NCI-H748 (cell line): ENCODE results near the gene KLHL42.
"Not testable (repeated sequence)": the region's sequence is repeated elsewhere in the genome, so short reads cannot be mapped to it uniquely, and the experiment has no call there.

ENCODE experiments used
- DNase-seq: peaks from one replicate; lab custom pipeline; 2025; ENCODE audit not compliant: unreplicated experiment; lab: John Stamatoyannopoulos, UW

Gene KLHL42

DNA sequence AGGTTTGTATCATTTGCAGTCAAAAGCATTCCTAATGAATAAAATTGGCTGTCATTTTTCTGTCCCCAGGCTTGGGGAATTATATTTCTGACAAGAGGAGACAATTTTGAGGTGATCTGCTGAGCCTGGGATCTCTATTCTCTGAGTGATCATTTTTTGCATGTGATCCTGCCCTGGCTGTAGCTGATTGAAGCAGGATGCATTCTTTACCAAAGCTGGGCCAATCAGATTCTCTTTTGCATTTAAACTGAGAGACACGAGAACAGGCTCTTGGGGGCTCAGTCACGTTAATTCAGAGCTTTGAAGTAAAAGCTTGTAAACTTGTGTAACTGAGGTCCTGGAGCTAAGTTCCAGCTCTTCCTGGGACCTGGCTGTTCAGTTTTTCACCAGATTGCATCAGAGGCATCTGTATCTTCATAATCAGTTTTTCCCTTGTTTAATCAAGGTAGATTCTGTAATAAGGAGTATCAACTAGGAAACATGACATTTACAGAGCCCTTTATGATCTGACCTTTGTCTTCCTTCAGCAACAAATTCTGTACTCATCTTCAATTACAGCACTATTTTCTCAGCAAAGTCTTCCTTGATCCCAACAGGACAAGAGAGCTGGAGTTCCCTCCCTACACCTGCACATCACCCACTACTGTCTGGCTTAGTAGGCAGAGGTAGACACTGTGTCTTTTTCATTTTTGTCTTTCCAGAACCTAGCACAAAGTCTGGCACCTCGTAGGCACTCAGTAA lies 35.0 kb downstream of the KLHL42 start:
- DNase-seq, result no peak

DNA sequence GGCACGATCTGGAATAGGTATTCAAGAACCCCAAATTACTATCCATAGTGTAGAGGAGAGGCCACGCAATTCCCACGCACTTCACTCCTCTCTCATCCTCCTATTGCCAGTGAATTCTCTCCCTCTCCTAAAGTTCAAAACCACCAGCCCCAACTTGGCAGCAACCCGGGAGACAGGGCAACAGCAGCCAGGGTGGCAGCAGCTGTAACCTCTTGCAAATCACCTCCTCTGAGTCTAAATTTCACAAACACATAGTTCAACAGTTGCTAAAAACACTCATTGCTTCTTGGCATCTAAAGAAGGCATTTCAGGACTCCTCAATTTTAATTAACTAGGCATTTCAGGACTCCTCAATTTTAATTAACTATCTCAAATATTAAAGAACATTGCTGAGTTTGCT lies 37.7 kb downstream of the KLHL42 start:
- no peak for DNase-seq

DNA sequence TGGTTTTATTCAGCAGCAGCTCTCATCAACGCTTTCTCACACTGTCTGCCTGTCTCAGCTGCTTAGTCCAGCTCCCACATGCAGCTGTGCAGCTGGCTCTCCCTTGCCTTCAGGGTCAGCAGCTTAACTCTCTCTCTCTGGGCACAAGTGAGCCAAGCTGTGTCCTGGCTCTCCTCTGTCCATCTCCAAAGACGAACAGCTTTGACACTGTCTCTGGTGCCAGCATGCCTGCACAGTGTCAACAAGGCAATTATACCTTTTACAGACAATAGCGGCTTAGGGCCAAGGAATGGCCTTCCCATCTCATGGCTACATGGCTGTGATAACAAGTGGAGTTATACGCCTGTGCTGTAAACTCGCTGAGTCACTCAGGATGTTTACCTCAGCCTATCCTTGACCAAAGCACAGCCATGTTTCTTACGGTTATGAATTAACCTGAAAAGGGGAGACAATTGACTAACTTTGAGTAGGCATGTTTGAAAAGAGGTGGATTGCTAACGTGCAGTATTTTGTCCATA lies 38.4 kb downstream of the KLHL42 start:
- peak; percentile 76 for DNase-seq

DNA sequence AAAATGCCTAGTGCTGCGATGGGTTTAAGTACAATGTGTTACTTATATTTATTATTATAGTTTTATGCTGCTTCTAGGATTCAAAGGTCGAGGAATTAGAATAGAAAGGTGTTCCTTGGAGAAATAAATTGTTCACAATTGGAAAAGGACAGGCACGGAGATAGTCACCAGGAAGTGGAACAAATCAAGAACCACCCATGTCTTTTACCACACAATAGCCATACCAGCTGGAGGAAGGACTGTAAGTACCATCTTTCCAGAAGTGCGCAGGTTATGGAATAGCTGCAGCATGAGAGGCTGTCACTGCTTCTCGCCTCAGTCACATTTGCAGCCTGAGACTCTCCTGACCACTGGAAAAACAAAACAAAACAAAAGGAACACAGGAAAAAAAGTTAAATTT lies 40.5 kb downstream of the KLHL42 start:
- no peak for DNase-seq

DNA sequence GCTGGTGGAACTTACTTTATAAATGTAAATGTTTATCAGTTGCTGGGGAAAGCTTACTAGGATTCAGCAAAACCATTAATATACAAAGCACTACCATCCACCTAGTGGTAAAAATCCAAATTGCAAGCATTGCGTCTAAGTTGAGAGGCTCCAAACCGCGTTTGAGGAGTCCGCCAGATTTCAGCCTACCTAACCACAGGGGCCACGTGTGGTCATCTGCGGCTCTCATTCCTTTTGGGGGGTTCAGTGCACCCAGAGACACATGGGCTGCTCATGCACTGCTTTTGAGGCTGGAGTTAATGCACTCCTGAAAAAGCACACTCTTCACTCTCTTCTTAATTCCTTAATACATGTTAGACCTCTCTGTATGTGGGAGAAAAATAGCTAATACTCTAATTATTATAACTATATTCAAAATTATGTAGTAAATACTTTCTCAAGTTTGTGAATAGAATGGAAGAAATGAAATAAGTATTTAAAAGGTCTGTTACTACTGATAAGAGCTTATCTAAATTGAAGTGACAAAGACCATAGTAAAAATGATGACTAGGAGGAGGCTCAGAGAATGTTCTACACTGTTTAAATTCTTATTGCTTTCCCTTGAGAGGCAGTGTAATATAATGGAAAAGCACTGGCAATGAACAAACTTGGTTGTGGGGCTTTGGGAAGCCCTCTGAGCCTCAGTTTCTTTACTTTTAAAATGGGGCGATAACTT lies 41.4 kb downstream of the KLHL42 start:
- DNase-seq, result peak; percentile 67

DNA sequence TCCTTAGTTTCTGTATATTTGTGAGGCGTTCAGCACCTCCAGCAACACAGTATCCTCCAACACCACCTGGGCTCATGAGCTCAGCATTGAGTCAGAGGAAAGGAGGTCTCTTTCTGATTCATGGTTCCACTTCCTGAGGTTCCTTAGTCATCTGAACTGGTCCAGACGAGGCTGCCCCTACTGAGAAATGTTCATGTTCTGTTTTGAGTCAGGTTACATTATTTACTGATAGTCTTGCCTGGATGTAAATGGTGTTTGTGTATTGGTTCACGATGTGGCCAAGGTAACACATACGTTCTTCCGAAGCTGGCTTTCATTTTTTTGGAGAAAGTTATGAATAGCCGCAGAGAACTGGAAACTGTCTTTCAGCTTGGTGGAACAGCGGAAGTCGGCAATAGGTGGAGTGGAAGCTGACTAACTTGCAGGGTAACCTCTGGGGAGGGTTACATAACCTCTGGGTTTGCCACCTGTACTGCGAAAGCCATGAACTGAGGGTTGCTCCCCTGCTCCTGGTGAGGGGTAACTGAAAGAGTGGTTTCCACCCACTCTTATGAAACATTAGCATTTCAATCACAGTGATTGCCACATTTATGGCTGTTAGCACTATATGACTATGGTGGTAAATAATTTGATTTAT lies 42.2 kb downstream of the KLHL42 start:
- DNase-seq, result no peak

DNA sequence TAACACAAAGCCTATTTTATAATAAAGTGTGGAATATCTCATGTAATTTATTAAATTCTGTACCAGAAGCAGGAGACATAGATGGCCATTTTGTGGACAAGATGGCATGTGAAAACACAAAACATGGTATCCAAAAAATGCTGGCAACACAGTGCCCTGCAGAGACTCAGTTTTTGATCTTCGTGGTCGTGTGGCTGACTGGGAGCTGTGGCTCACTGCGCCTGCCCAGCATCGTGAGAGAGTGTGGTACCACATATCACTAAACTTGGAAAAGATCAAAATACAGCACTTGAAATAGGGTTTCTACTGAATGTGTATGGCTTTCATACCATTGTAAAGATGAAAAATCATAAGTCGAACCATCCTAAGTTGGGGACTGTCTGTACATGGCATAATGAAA lies 43.0 kb downstream of the KLHL42 start:
- DNase-seq, result no peak

DNA sequence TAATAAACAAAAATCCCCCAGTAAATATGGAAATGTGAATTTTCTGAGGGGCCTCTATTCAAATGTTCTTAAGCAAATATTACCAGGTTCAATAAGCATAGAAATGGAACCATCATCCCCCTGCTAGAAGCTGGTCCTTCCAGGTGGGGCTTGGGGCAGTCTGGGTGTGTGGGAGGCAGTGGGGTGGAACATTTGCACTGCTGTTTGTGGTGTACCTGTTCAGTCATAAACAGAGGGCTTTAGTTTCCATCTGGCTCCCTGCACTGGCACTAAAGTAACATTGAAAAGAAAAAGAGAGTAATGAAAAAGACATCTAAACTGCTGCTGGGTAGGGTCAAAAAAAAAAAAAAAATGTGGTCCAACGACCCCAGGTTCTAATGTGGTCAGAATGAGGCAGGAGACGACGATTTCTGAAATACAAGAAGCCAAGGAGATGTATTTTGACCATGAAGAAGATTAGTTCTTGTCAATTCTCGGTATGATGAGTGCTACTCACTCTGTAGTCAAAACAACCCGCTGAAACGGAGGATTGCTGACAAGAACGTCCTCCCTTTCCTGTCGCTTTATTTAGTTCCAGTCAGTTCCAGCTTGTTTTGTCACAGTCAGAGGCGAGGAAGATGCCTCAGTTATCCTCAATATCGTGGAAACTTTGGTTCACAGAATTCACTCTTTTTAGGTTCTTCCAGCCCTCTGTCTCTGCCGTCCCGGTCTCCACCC lies 44.3 kb downstream of the KLHL42 start:
- no peak for DNase-seq

DNA sequence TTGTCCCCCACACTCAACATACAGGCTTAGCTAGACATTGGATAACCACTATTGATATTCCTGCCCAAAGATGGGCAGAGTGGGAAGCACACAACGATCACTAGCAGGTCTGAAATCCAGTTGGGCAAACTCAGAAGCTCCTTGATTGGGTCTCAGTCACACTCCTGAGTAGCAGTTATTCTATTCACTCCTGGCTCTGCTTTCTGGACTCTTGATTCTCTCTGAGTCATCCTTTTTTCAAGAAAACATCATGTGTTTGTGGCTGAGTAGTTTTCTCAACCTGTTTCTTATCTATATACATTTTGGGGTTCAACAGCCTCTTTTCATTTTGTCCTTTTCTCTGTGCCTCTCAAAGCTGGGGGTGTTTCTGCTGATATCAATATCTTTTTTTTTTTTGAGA lies 46.0 kb downstream of the KLHL42 start:
- no peak for DNase-seq

DNA sequence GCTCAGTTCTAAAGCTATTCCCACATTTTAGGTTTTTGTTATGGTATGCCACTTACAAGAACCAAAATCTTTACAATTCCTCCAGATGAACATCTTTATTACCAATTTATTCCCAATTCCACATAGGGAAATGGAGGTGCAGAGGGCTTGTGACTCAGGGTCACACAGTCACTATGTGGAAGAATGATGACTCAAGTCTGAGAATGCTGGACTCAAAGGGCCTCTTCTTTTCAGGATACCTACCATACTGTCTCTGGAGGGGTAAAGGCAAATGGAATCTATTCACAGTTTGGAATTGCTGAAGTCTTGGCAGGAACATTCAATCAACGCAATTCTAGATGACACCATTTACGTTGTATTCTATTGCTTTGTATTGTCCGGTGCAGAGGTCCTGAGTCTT lies 48.2 kb downstream of the KLHL42 start:
- DNase-seq, result no peak

DNA sequence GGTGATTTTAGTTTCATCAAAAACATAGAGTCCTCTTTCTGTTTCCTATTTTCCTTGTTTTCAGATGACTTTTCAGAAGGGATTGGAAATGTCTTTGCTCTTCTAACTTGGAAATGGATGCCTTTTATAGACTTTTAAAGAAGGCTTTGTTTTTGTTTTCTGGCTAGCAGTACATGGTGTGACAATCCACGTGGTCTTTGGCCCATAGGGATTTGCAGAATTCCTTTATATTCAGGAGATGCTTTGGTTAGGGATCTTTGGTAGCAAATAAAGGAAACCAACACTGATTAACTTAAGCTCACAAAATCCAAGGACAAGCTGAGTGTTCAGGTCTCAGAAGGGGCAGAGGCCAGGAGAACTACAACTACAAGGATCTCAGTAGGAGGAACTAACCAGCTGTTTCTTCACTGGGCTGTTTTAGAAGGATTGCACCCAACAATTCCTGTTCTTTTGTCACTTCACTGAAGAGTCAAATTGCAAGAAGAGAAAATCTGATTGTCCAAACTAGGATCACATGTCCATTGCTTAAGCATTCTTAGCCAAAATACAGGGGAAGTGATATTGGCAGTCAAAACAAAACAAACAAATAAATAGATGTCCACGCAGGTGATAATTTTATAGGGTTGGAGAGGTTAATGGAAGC lies 58.6 kb downstream of the KLHL42 start:
- no peak for DNase-seq

DNA sequence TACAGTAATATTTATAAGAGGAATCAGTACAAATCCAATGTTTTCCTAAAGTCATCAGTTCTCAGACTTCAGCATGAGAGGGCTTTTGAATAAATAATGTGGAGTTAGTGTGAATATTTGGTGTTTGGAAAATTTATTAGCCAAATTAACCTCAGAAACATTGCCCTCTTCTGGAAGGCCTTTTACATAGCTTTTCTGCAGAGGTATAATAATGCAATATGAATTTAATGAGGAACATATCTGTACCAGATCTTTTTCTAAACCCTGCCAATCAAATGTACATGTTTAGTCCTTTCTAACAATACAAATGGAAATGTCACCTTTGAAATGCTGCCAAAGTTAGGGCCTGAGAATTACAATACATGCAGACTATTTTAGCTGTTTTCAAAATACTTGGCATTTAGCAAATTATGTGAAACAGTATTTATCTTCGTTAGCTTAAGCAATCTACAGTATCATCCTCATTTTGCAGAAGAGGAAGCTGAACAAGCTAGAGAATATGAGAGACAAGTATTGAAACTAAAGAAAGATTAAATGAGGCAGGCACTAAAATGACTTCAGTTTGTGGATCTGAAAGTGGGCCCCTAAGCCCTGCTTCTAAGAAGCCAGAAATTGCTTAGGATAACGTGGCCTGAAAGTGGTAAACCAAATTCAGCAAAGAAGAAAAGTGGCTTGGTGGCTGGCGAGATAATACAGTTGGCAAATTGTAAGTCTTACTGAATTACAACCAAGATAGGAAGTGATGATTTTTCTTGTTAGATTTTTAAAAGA lies 60.4 kb downstream of the KLHL42 start:
- no peak for DNase-seq

DNA sequence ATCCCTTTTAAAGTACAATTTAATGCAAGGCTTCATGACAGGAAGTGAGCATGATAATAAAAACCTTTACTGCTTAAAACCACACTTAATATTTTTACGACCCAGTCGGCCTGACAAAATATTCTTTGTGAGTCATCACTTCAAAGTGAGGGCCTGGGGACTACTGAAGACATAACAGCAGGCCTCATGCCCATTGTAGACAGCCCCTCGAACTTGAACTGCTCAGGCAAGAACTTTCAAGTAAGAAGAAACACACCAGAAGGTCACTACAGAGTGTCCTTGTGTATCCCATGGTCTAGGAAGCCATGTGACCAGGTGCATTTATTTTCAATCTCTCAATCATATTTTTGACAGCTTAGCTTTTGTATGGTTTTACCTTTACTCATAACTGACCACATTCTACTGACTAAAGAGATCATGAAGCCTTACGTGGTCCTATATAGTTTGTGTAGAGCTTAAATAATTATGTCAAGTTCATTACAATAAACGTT lies 61.4 kb downstream of the KLHL42 start:
- DNase-seq, result no peak

DNA sequence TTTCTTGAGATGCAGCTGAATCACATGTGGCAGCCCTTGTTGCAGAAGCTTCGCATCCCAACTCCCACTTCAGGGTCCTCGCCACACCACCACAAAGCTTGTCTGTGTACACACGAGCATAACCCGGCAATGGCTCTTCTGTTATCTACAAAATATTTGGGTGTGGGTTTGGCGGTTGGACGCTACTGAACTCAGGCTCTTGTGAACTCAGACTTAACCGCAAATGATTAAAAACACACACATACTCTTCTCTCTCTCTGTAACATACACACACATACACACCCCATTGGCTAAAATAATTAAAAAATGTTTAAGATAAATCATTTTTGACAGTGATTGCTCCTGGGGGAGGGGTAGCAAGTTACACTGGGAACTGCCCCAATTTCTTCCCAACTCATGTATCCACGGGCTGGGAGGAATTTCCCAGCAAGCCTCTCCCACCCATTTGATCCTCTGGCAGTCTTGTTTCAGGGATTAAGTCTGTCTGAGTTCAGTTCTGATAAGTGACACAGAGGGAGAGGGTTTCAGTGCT lies 63.7 kb downstream of the KLHL42 start:
- no peak for DNase-seq

DNA sequence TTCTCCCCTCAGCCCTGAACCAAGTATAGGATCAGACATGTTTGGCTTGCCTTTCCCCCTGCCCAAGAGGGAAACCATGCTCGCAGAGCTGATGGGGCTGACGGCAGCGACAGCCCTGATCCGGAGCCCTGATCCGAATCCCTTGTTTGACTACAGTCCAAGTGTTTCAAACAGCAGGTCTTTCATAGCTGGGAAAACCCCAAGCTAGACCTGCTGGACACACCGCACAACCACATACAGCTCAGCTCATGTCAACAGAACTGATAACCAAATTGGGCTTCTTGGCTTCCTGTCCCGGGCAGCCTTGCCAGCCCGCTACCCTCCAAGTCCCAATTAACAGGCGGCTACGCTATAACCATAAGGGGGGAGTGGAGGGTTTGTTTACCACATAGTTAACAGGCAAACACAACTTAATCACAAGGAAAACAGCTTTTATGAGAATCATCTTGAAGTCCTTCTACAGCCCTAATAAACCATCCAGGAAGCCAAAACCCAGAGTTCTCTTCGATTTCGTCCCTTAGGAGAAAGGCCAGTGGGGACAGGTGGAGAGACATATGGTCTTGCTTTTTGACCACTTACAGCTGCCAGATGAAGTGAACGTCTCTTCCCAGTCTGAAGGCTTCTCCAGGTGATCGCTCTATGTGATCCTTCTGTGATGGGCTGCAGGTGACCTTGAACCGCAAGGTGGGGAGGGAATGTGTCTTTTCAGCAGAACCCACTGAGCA lies 64.5 kb downstream of the KLHL42 start:
- DNase-seq, result no peak

DNA sequence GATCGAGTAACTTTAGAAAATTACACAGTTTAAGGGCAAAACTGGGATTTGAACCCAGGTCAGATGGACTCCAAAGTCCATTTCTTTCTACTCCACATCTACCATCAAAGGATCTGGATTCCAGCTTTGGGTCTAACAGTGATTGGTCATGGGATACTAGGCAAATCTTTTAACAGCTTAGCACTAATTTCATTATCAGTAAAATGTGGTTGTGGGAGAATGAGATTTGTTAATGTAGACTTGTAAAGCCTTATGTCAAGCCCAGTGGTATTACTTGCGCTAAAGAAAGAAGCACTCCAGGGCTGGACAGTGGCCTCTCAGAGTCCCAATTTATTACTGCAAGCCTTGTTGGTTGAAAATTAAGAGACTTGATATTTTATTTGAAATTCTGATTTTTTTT lies 65.2 kb downstream of the KLHL42 start:
- DNase-seq, result no peak

DNA sequence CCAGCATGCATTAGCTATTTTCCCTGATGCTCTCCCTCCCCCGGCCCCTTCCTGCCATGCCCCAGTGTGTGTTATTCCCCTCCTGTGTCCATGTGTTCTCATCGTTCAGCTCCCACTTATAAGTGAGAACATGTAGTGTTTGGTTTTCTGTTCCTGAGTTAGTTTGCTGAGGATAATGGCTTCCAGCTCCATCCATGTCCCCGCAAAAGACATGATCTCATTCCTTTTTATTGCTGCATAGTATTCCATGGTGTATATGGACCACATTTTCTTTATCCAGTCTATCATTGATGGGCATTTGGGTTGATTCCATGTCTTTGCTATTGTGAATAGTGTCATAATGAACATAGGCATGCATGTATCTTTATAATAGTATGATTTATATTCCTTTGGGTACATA lies 65.7 kb downstream of the KLHL42 start:
- DNase-seq, result not testable (repeated sequence)

DNA sequence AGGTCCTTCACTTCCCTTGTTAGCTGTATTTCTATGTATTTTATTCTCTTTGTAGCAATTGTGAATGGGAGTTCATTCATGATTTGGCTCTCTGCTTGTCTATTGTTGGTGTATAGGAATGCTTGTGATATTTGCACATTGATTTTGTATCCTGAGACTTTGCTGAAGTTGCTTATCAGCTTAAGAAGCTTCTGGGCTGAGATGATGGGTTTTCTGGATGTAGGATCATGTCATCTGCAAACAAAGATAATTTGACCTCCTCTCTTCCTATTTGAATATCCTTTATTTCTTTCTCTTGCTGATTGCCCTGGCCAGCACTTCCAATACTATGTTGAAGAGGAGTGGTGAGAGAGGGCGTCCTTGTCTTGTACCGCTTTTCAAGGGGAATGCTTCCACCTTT lies 67.3 kb downstream of the KLHL42 start:
- DNase-seq, result not testable (repeated sequence)

DNA sequence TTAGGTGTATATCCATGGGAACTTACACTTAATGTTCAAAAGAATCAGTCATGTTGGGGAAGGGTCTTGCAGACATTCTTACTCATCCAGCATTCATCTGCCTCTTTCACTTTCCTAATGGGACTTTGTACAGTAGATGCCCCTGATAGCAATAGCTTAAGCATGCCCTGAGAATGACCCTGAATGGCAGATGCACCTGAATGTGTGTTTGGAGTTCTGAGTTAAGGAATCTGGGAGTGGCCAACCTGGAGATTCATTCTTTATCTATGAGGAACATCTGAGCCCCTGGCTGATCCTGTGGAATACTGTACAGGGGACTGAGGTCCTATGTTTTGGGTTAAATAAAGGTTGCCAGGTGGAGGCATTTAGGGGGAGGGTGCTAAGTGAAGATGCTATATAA lies 71.3 kb downstream of the KLHL42 start:
- DNase-seq, result no peak
